ENCODE data around the gene PLEKHM3.
"Not testable (repeated sequence)": the region's sequence is repeated elsewhere in the genome, so short reads cannot be mapped to it uniquely, and the experiment has no call there.

PLEKHM3 gene

GRCh38 chr2:207950063-207950760, 75.1 kb downstream of the PLEKHM3 start:
- DNase-seq = no peak

- not testable (repeated sequence) for DNase-seq
Measured at GRCh38 chr2:207949245-207949644, 76.1 kb downstream of the PLEKHM3 start.

- peak; percentile 75 for DNase-seq
Measured at GRCh38 chr2:207944979-207945600, 80.2 kb downstream of the PLEKHM3 start.

- no peak for DNase-seq
Measured at GRCh38 chr2:207944334-207944733, 81.0 kb downstream of the PLEKHM3 start.

GRCh38 chr2:207939342-207940108, 85.8 kb downstream of the PLEKHM3 start:
- DNase-seq = no peak

- DNase-seq = no peak
Measured at GRCh38 chr2:207938886-207939285, 86.4 kb downstream of the PLEKHM3 start.

GRCh38 chr2:207938415-207938814, 86.9 kb downstream of the PLEKHM3 start:
- no peak for DNase-seq

GRCh38 chr2:207937823-207938222, 87.5 kb downstream of the PLEKHM3 start:
- DNase-seq = no peak

GRCh38 chr2:207937253-207937652, 88.1 kb downstream of the PLEKHM3 start:
- DNase-seq = no peak

- DNase-seq = no peak
Measured at GRCh38 chr2:207936380-207936779, 88.9 kb downstream of the PLEKHM3 start.

GRCh38 chr2:207935991-207936370, 89.3 kb downstream of the PLEKHM3 start:
- no peak for DNase-seq

GRCh38 chr2:207935121-207935990, 90.0 kb downstream of the PLEKHM3 start:
- DNase-seq = no peak

GRCh38 chr2:207934720-207935119, 90.6 kb downstream of the PLEKHM3 start:
- DNase-seq = no peak

GRCh38 chr2:207933396-207934065, 91.8 kb downstream of the PLEKHM3 start:
- no peak for DNase-seq

- DNase-seq = no peak
Measured at GRCh38 chr2:207932106-207932505, 93.2 kb downstream of the PLEKHM3 start.

GRCh38 chr2:207930747-207931146, 94.6 kb downstream of the PLEKHM3 start:
- no peak for DNase-seq

- no peak for DNase-seq
Measured at GRCh38 chr2:207929923-207930322, 95.4 kb downstream of the PLEKHM3 start.

- DNase-seq = no peak
Measured at GRCh38 chr2:207928079-207928478, 97.2 kb downstream of the PLEKHM3 start.

GRCh38 chr2:207926989-207927300, 98.4 kb downstream of the PLEKHM3 start:
- no peak for DNase-seq

- DNase-seq = peak; percentile 54
Measured at GRCh38 chr2:207926133-207926988, 99.0 kb downstream of the PLEKHM3 start.

GRCh38 chr2:207925601-207926000, 99.7 kb downstream of the PLEKHM3 start:
- DNase-seq = no peak

- no peak for DNase-seq
Measured at GRCh38 chr2:207921606-207922005, 103.7 kb downstream of the PLEKHM3 start.
